Esophagus (tissue), 2 donors: ENCODE data around the gene CCDC136. TPM values are rescaled to one million over a fixed set of nuclear protein-coding genes. Genes with fewer than 3 reads are reported as not detected.

Experiments used
- polyA plus RNA-seq, 2 donors: library from polyadenylated mRNA; stranded (reverse); fragments of 200-250 nt; gene quantifications; one replicate each; pipeline ENCODE4 v1.2.3, GENCODE V29; 2013
- donor health status: healthy with polysubstance abuse.
- donor health status: Bipolar disorder and iron deficiency.

CCDC136 gene
- polyA plus RNA-seq, 2 donors = 1.4 to 1.9 TPM

Other genes with a start within 250 kb of the CCDC136 start
- gene GARIN1A, start 119.7 kb upstream of the CCDC136 start, polyA plus RNA-seq = 1 to 10 TPM in 1 of 2 donors, under 1 TPM in 1; 0.80 to 2.1 TPM
- gene CALU, start 52.6 kb upstream of the CCDC136 start, polyA plus RNA-seq = 10 to 100 TPM in 1 of 2 donors, 1 to 10 TPM in 1; 8.3 to 21.6 TPM
- not detected for gene OPN1SW, start 16.2 kb upstream of the CCDC136 start, polyA plus RNA-seq
- gene FLNC, start 38.4 kb downstream of the CCDC136 start, polyA plus RNA-seq = 1 to 10 TPM; 3.1 to 7.7 TPM
- 100 to 1,000 TPM; 260 to 273 TPM for gene ATP6V1F, start 70.9 kb downstream of the CCDC136 start, polyA plus RNA-seq
- gene KCP, start 118.7 kb downstream of the CCDC136 start, polyA plus RNA-seq = 1 to 10 TPM; 1.4 to 5.5 TPM
- 10 to 100 TPM; 10.6 to 14.5 TPM for gene IRF5, start 146.0 kb downstream of the CCDC136 start, polyA plus RNA-seq